Measurements from ENCODE around the gene SERPINB1. TPM values are rescaled to one million over a fixed set of nuclear protein-coding genes. Genes with fewer than 3 reads are reported as not detected.
"Not testable (repeated sequence)": the region's sequence is repeated elsewhere in the genome, so short reads cannot be mapped to it uniquely, and the experiment has no call there.

Gene SERPINB1
- total RNA-seq, 1 donor from 2014 or later, result 9.4 TPM

DNA sequence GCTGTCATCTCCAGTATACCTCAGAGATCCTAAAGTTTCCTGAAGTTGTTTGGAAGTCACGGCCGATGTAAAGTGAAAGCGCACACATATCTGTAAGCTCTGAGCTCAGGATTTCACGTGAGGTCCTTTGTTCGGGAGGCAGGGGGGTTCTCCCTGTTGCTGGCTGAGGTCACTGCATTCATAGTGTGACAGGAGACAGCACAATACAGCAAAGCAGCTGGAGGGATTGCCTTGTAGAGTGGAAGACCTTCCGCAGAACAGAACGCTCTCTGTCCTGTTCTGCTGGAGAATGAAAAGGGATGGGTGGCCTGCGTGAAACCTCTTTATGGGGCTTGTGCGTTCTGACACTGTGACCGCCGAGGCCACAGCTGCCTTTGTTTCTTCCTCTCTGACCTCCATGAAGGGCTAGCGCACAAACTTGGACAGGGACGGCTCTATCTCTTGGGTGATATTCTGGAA, 13.4 kb upstream of the SERPINB1 start:
- peak overlapping the region; percentile 61 for H3K4me2 ChIP-seq
- peaks cover 55% of the 10 kb centered on the region for H3K4me1 Mint-ChIP-seq
- H3K4me1 ChIP-seq, result peaks cover 23% of the 10 kb centered on the region
- H3K27ac Mint-ChIP-seq, result peak overlapping the region; percentile 58
- H3K9me3 ChIP-seq (ENCODE audit: low read depth), result no peaks in the 10 kb centered on the region
- peaks cover 3% of the 10 kb centered on the region for H3K9me3 Mint-ChIP-seq
- H3K36me3 ChIP-seq, result no peaks in the 10 kb centered on the region
- no peak overlapping the region for H3K4me3 Mint-ChIP-seq
- no peaks in the 10 kb centered on the region for H4K20me1 ChIP-seq (ENCODE audit: low read depth)
- H3K27ac ChIP-seq, result no peak overlapping the region
- no peaks in the 10 kb centered on the region for H3K79me2 ChIP-seq (ENCODE audit: low read depth)
- TF ChIP-seq EZH2phosphoT487 (IDR thresholded peaks at IDR 0.05) (no peak), EZH2 (IDR thresholded peaks at IDR 0.05) (no peak)
- TF ChIP-seq, protein P1, sequence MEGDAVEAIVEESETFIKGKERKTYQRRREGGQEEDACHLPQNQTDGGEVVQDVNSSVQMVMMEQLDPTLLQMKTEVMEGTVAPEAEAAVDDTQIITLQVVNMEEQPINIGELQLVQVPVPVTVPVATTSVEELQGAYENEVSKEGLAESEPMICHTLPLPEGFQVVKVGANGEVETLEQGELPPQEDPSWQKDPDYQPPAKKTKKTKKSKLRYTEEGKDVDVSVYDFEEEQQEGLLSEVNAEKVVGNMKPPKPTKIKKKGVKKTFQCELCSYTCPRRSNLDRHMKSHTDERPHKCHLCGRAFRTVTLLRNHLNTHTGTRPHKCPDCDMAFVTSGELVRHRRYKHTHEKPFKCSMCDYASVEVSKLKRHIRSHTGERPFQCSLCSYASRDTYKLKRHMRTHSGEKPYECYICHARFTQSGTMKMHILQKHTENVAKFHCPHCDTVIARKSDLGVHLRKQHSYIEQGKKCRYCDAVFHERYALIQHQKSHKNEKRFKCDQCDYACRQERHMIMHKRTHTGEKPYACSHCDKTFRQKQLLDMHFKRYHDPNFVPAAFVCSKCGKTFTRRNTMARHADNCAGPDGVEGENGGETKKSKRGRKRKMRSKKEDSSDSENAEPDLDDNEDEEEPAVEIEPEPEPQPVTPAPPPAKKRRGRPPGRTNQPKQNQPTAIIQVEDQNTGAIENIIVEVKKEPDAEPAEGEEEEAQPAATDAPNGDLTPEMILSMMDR (IDR thresholded peaks at IDR 0.05), result no peak
- H3F3A ChIP-seq (ENCODE audit: low read depth), result peaks cover 7% of the 10 kb centered on the region
- no peak overlapping the region for H3K4me3 ChIP-seq
- no peaks in the 10 kb centered on the region for H3K36me3 Mint-ChIP-seq
- peak overlapping the region; percentile 51 for H2AFZ ChIP-seq (replicated peaks)
- DNase-seq (ENCODE audit: low spot score), result peak; percentile 53
- no peaks in the 10 kb centered on the region for H3K27me3 ChIP-seq
- H3K9ac ChIP-seq, result no peak overlapping the region
- H3K27me3 Mint-ChIP-seq (ENCODE audit: insufficient read depth, low read depth), result peaks cover 2% of the 10 kb centered on the region

DNA sequence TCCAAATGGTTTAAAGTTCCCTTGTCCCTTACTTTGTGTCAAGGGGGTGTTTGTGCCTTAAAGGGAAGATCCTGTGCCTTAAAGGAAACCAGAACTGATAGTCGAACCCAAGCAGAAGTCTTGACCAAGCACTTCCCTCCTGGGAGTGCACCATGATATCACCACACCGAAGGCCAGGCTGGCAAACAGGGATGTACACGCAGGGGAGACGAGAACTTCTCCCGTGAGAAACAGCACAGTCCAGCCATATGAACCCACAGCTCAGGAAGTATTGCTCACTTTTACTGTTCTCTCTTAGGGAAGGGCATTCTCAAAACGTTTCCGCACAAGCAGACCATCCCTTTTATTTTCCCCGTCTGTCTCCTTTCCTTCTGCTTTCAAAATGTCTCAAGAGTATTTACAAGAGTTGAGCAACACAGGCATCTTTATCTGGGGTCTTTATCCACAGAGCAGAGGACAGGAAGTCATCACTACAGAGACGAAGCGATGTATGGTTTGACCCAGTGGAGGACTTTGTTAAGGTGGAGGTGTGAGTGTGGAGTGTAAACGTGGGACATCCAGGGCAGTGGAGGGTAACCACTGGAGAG, 12.8 kb upstream of the SERPINB1 start:
- no peaks in the 10 kb centered on the region for H3K9me3 Mint-ChIP-seq

DNA sequence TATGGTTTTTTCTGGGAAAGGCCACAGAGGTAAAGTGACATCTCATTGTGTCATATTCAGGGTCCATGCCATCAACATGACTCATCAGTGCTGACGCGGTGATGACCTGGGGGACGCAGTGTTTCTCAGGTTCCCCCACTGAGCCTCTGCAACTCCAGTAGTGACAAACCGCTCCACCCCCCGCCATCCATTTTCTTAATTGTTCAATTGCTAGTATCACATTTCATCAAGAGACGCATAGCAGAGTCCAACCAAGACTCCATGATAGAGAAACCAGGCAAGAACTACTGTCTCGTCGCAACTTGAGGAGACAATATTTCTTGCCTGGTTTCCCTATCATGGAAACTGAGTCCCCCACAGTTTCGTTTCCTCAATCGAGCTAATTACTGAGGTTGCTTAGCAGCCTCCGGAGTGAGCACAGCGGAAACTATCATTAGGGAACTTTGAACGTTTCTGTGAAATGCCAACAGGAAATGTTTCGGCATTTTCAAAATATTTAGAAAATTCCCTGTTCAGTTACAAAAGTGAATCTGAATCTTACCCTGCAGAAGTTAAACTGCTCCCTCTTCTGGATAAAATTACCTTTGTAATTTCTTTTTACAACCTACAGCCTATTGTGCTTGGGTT, 12.2 kb upstream of the SERPINB1 start:
- Histone ChIP-seq H3K4me2 (peak overlapping the region; percentile 61), H2AFZ (replicated peaks) (peak overlapping the region; percentile 84), H4K20me1 (ENCODE audit: low read depth) (no peaks in the 10 kb centered on the region), H3F3A (ENCODE audit: low read depth) (peaks cover 7% of the 10 kb centered on the region), H3K79me2 (ENCODE audit: low read depth) (no peaks in the 10 kb centered on the region), H3K27ac (no peak overlapping the region), H3K9me3 (ENCODE audit: low read depth) (no peaks in the 10 kb centered on the region), H3K36me3 (no peaks in the 10 kb centered on the region), H3K9ac (no peak overlapping the region), H3K4me3 (peak overlapping the region; percentile 6), H3K4me1 (peaks cover 23% of the 10 kb centered on the region), H3K27me3 (no peaks in the 10 kb centered on the region)
- Mint-ChIP-seq H3K27ac (peak overlapping the region; percentile 72), H3K4me3 (no peak overlapping the region), H3K4me1 (peaks cover 55% of the 10 kb centered on the region), H3K9me3 (no peaks in the 10 kb centered on the region), H3K36me3 (no peaks in the 10 kb centered on the region), H3K27me3 (ENCODE audit: insufficient read depth, low read depth) (peaks cover 2% of the 10 kb centered on the region)
- TF ChIP-seq EZH2 (IDR thresholded peaks at IDR 0.05), result no peak
- TF ChIP-seq, protein P1 (IDR thresholded peaks at IDR 0.05), result peak; percentile 33
- DNase-seq (ENCODE audit: low spot score), result peak; percentile 31

More for the DNA sequence above, 12.8 kb upstream of the SERPINB1 start:
- H3K4me1 Mint-ChIP-seq, result peaks cover 55% of the 10 kb centered on the region
- H3K4me2 ChIP-seq, result peak overlapping the region; percentile 61
- no peak overlapping the region for H3K4me3 ChIP-seq
- H3K4me1 ChIP-seq, result peaks cover 23% of the 10 kb centered on the region
- H3K9me3 ChIP-seq (ENCODE audit: low read depth), result no peaks in the 10 kb centered on the region
- peak overlapping the region; percentile 9 for H3K27ac Mint-ChIP-seq
- H3K79me2 ChIP-seq (ENCODE audit: low read depth), result no peaks in the 10 kb centered on the region
- peak overlapping the region; percentile 84 for H2AFZ ChIP-seq (replicated peaks)
- no peak for DNase-seq (ENCODE audit: low spot score)
- H3K4me3 Mint-ChIP-seq, result no peak overlapping the region
- H3K9ac ChIP-seq, result no peak overlapping the region
- TF ChIP-seq EZH2phosphoT487 (IDR thresholded peaks at IDR 0.05) (no peak), EZH2 (IDR thresholded peaks at IDR 0.05) (no peak)
- TF ChIP-seq, protein P1 (IDR thresholded peaks at IDR 0.05), result no peak
- no peaks in the 10 kb centered on the region for H4K20me1 ChIP-seq (ENCODE audit: low read depth)
- H3K36me3 ChIP-seq, result no peaks in the 10 kb centered on the region
- H3F3A ChIP-seq (ENCODE audit: low read depth), result peaks cover 7% of the 10 kb centered on the region
- H3K27me3 ChIP-seq, result no peaks in the 10 kb centered on the region
- H3K27me3 Mint-ChIP-seq (ENCODE audit: insufficient read depth, low read depth), result peaks cover 2% of the 10 kb centered on the region
- H3K27ac ChIP-seq, result no peak overlapping the region
- H3K36me3 Mint-ChIP-seq, result no peaks in the 10 kb centered on the region

DNA sequence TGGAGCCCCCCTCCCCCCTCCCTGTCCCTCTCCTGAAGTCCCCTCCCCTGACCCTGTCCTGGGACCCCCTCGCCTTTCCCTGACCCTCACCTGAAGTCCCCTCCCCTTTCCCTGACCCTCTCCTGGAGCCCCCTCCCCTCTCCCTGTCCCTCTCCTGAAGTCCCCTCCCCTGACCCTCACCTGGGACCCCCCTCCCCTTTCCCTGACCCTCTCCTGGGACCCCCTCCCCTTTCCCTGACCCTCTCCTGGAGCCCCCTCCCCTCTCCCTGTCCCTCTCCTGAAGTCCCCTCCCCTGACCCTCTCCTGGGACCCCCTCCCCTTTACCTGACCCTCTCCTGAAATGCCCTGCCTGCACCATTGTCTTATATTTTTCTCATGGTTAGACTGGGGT, 11.7 kb upstream of the SERPINB1 start:
- peak overlapping the region; percentile 72 for H3K27ac Mint-ChIP-seq
- not testable (repeated sequence) for H3K9me3 ChIP-seq (ENCODE audit: low read depth); H3K79me2 ChIP-seq (ENCODE audit: low read depth); H3K36me3 ChIP-seq; H3F3A ChIP-seq (ENCODE audit: low read depth); H3K9ac ChIP-seq; DNase-seq (ENCODE audit: low spot score); H4K20me1 ChIP-seq (ENCODE audit: low read depth); H3K27me3 Mint-ChIP-seq (ENCODE audit: insufficient read depth, low read depth); H3K36me3 Mint-ChIP-seq; H3K4me3 ChIP-seq; H3K9me3 Mint-ChIP-seq; H3K4me3 Mint-ChIP-seq; H3K27me3 ChIP-seq; H3K27ac ChIP-seq
- Histone ChIP-seq H2AFZ (replicated peaks) (peak overlapping the region; percentile 84), H3K4me2 (peak overlapping the region; percentile 61), H3K4me1 (peaks cover 23% of the 10 kb centered on the region)
- peaks cover 50% of the 10 kb centered on the region for H3K4me1 Mint-ChIP-seq

All from neural progenitor cell (in vitro differentiated cells).